ENCODE data around the gene CCBE1. TPM values are rescaled to one million over a fixed set of nuclear protein-coding genes. Genes with fewer than 3 reads are reported as not detected.

The CCBE1 gene
- total RNA-seq, 1 donor from 2014 or later: 4.1 TPM

DNA sequence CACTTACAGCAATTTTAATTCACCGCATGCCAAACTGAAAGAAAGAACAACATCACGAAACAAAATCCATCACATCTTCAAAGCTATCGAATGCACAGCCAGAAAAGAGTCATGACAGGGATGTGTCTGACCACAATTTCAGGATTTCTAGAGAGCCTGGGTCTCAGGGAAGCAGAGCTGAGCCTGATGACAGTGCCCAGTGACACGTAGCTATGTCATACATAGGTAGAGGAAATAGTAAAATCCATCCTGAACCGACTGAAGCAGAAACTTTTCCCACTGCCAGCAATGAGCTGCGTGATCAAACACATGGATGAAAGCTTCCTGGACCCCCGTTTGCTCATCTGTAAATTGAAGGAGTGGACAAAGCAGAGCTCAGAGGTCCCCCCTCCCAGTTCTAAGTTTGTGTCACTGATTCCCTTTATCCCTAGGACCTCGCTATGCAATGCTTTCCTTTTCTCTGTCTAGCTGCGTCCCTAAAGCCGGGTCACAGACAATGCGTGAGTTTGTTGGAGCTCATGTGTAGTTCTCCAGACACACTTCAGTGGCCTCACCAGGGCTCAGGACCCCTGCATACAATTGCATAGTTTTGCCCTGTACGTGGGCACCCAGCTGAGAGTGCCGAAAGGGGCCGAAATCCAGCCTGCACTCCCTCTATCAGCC lies 37.6 kb downstream of the CCBE1 start:
- H2AFZ ChIP-seq (ENCODE audit: low read depth, low read length): peak overlapping the region; percentile 63
- H3K4me1 ChIP-seq (ENCODE audit: insufficient read depth, low read length): no peaks in the 10 kb centered on the region
- H3K27ac ChIP-seq (ENCODE audit: low read depth, low read length): no peak overlapping the region
- H3K4me1 Mint-ChIP-seq (ENCODE audit: low read depth, unreplicated experiment): peaks cover 3% of the 10 kb centered on the region
- no peak overlapping the region for H3K4me3 Mint-ChIP-seq (ENCODE audit: unreplicated experiment)
- H3K79me2 ChIP-seq (ENCODE audit: insufficient read depth, low read length): no peaks in the 10 kb centered on the region
- DNase-seq (ENCODE audit: low read depth) (peak; percentile 35), FAIRE-seq (peak; percentile 9)
- H3K4me3 ChIP-seq (ENCODE audit: insufficient read depth, low read depth, low read length): peak overlapping the region; percentile 48
- no peaks in the 10 kb centered on the region for H4K20me1 ChIP-seq (ENCODE audit: insufficient read depth, low read length)
- H3K27me3 ChIP-seq (ENCODE audit: insufficient read depth, low read length): no peaks in the 10 kb centered on the region
- H3K9me3 Mint-ChIP-seq (ENCODE audit: unreplicated experiment): no peaks in the 10 kb centered on the region
- H3K27ac Mint-ChIP-seq (ENCODE audit: unreplicated experiment): no peak overlapping the region
- H3K36me3 ChIP-seq (ENCODE audit: insufficient read depth, low read length): no peaks in the 10 kb centered on the region
- no peaks in the 10 kb centered on the region for H3K36me3 Mint-ChIP-seq (ENCODE audit: low read depth, unreplicated experiment)
- peak overlapping the region; percentile 57 for H3K9ac ChIP-seq (ENCODE audit: low read length)
- H3K4me2 ChIP-seq (ENCODE audit: low read length): peak overlapping the region; percentile 84
- H3K27me3 Mint-ChIP-seq (ENCODE audit: low read depth, unreplicated experiment): peaks cover 6% of the 10 kb centered on the region
- no peaks in the 10 kb centered on the region for H3K9me3 ChIP-seq (ENCODE audit: insufficient read depth, low read depth, low read length)
- no peak for TF ChIP-seq EZH2 (IDR thresholded peaks at IDR 0.05; ENCODE audit: insufficient read depth, low read length)
- TF ChIP-seq, protein P1, sequence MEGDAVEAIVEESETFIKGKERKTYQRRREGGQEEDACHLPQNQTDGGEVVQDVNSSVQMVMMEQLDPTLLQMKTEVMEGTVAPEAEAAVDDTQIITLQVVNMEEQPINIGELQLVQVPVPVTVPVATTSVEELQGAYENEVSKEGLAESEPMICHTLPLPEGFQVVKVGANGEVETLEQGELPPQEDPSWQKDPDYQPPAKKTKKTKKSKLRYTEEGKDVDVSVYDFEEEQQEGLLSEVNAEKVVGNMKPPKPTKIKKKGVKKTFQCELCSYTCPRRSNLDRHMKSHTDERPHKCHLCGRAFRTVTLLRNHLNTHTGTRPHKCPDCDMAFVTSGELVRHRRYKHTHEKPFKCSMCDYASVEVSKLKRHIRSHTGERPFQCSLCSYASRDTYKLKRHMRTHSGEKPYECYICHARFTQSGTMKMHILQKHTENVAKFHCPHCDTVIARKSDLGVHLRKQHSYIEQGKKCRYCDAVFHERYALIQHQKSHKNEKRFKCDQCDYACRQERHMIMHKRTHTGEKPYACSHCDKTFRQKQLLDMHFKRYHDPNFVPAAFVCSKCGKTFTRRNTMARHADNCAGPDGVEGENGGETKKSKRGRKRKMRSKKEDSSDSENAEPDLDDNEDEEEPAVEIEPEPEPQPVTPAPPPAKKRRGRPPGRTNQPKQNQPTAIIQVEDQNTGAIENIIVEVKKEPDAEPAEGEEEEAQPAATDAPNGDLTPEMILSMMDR (IDR thresholded peaks at IDR 0.05; ENCODE audit: insufficient read depth, low read depth, low read length): no peak

DNA sequence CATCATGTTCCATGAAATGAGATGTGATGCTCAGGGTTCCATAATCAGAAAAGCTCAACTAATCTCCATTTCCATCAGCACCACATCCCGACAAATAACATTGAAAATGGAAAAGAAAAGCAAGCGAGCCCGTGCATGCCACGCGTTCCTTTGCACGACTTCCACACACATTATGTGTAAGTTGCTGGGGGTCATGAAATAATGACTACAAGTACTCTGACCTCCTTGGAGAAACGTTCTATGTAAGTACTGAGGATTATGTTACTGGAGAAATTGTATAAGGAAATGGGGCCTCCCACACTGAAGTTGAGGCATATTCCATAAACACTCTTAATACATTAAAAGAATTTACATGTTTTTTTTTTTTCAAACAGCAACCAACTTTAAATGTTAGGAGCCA lies 38.3 kb downstream of the CCBE1 start:
- H3K9ac ChIP-seq (ENCODE audit: low read length): peak overlapping the region; percentile 57
- H2AFZ ChIP-seq (ENCODE audit: low read depth, low read length): no peak overlapping the region
- no peaks in the 10 kb centered on the region for H3K9me3 ChIP-seq (ENCODE audit: insufficient read depth, low read depth, low read length)
- H3K4me3 Mint-ChIP-seq (ENCODE audit: unreplicated experiment): no peak overlapping the region
- no peak overlapping the region for H3K27ac Mint-ChIP-seq (ENCODE audit: unreplicated experiment)
- peak overlapping the region; percentile 84 for H3K4me2 ChIP-seq (ENCODE audit: low read length)
- no peak for TF ChIP-seq EZH2 (IDR thresholded peaks at IDR 0.05; ENCODE audit: insufficient read depth, low read length)
- TF ChIP-seq, protein P1 (IDR thresholded peaks at IDR 0.05; ENCODE audit: insufficient read depth, low read depth, low read length): no peak
- peaks cover 3% of the 10 kb centered on the region for H3K4me1 Mint-ChIP-seq (ENCODE audit: low read depth, unreplicated experiment)
- no peaks in the 10 kb centered on the region for H4K20me1 ChIP-seq (ENCODE audit: insufficient read depth, low read length)
- H3K27ac ChIP-seq (ENCODE audit: low read depth, low read length): no peak overlapping the region
- no peaks in the 10 kb centered on the region for H3K36me3 Mint-ChIP-seq (ENCODE audit: low read depth, unreplicated experiment)
- no peaks in the 10 kb centered on the region for H3K79me2 ChIP-seq (ENCODE audit: insufficient read depth, low read length)
- H3K4me3 ChIP-seq (ENCODE audit: insufficient read depth, low read depth, low read length): no peak overlapping the region
- H3K36me3 ChIP-seq (ENCODE audit: insufficient read depth, low read length): no peaks in the 10 kb centered on the region
- FAIRE-seq: no peak
- peaks cover 4% of the 10 kb centered on the region for H3K27me3 Mint-ChIP-seq (ENCODE audit: low read depth, unreplicated experiment)
- H3K27me3 ChIP-seq (ENCODE audit: insufficient read depth, low read length): no peaks in the 10 kb centered on the region
- no peaks in the 10 kb centered on the region for H3K4me1 ChIP-seq (ENCODE audit: insufficient read depth, low read length)
- no peaks in the 10 kb centered on the region for H3K9me3 Mint-ChIP-seq (ENCODE audit: unreplicated experiment)
- DNase-seq (ENCODE audit: low read depth): no peak

DNA sequence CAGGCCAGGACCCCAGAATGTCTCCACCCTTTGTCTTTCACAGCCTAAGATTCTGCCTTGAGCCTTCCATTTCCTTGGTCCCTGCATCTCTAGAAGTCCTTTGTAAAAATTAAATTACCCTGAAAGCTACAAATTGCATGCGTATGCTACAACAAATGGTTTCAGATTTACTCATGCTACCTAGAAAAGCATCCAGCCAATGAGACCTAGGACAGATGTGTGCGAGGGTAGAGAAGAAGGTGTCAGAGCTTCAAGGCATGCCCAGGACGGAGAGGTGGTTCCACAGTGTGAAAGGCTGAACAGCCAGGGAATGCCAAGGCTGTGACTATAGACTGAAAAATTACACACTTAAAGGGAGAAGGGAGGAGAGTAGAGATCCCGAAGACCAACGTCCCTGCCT lies 40.2 kb downstream of the CCBE1 start:
- H3K27me3 Mint-ChIP-seq (ENCODE audit: low read depth, unreplicated experiment): no peaks in the 10 kb centered on the region
- peaks cover 3% of the 10 kb centered on the region for H3K4me1 Mint-ChIP-seq (ENCODE audit: low read depth, unreplicated experiment)

More for the DNA sequence above, 40.2 kb downstream of the CCBE1 start:
- Histone ChIP-seq H3K4me3 (ENCODE audit: insufficient read depth, low read depth, low read length) (no peak overlapping the region), H3K79me2 (ENCODE audit: insufficient read depth, low read length) (no peaks in the 10 kb centered on the region), H2AFZ (ENCODE audit: low read depth, low read length) (no peak overlapping the region), H3K27ac (ENCODE audit: low read depth, low read length) (no peak overlapping the region), H3K9me3 (ENCODE audit: insufficient read depth, low read depth, low read length) (no peaks in the 10 kb centered on the region), H3K27me3 (ENCODE audit: insufficient read depth, low read length) (no peaks in the 10 kb centered on the region), H3K4me1 (ENCODE audit: insufficient read depth, low read length) (no peaks in the 10 kb centered on the region), H3K9ac (ENCODE audit: low read length) (no peak overlapping the region), H3K4me2 (ENCODE audit: low read length) (no peak overlapping the region), H4K20me1 (ENCODE audit: insufficient read depth, low read length) (no peaks in the 10 kb centered on the region), H3K36me3 (ENCODE audit: insufficient read depth, low read length) (no peaks in the 10 kb centered on the region)
- Mint-ChIP-seq H3K9me3 (ENCODE audit: unreplicated experiment) (no peaks in the 10 kb centered on the region), H3K4me3 (ENCODE audit: unreplicated experiment) (no peak overlapping the region), H3K27ac (ENCODE audit: unreplicated experiment) (no peak overlapping the region), H3K36me3 (ENCODE audit: low read depth, unreplicated experiment) (no peaks in the 10 kb centered on the region)
- DNase-seq (ENCODE audit: low read depth) (no peak), FAIRE-seq (no peak)
- TF ChIP-seq, protein P1 (IDR thresholded peaks at IDR 0.05; ENCODE audit: insufficient read depth, low read depth, low read length): no peak
- no peak for TF ChIP-seq EZH2 (IDR thresholded peaks at IDR 0.05; ENCODE audit: insufficient read depth, low read length)
